IMR-90 (cell line): ENCODE measurements around the gene TYRP1. TPM values are rescaled to one million over a fixed set of nuclear protein-coding genes. Genes with fewer than 3 reads are reported as not detected.

Experiments used
- ATAC-seq: fragments of 200-7000 bp; cut with Tn5 transposase; 2 replicates; pipeline ENCODE4 v1.9.1; 2020; ENCODE audit warnings: low read depth, mild to moderate bottlenecking, moderate library complexity
- BruUV-seq: library from RNA; stranded (reverse); fragments of 400-500 nt; replicated peaks from 2 replicates; lab custom pipeline; 2021; lab: Mats Ljungman, UMichigan
- CTCF ChIA-PET: fragments of 300-600 bp; formaldehyde crosslinking; extraction: SDS; loops from one replicate; lab custom pipeline; 2021; ENCODE audit warnings: antibody characterized with exemption; lab: Yijun Ruan, JAX
- POLR2A ChIA-PET: fragments of 300-600 bp; sonication (Branson Sonifier 250); formaldehyde crosslinking; loops from one replicate; lab custom pipeline; 2022; ENCODE audit warnings: antibody characterized with exemption; ENCODE audit not compliant: unreplicated experiment; lab: Charles Lee
- DNase-seq: peaks from one replicate; pipeline ENCODE4 v3.0.0; 2013
- H2AFZ ChIP-seq: replicated peaks from 2 replicates; pipeline ENCODE3; 2013; ENCODE audit warnings: low read length, mild to moderate bottlenecking; ENCODE audit not compliant: poor library complexity
- H2AK5ac ChIP-seq: 2 replicates; pipeline ENCODE4 v1.6.1; 2013; ENCODE audit warnings: low read depth, low read length, inconsistent platforms
- H2AK9ac ChIP-seq: replicated peaks from 2 replicates; pipeline ENCODE3; 2013; ENCODE audit warnings: mild to moderate bottlenecking, low read depth, low read length, moderate library complexity; ENCODE audit not compliant: poor library complexity
- H2BK120ac ChIP-seq: 2 replicates; pipeline ENCODE4 v1.6.1; 2013; ENCODE audit warnings: low read depth, low read length, inconsistent platforms
- H2BK15ac ChIP-seq: 3 replicates; pipeline ENCODE4 v1.6.1; 2013; ENCODE audit warnings: low read depth, low read length, inconsistent platforms
- H2BK20ac ChIP-seq: 2 replicates; pipeline ENCODE4 v1.6.1; 2013; ENCODE audit warnings: low read depth, mild to moderate bottlenecking, inconsistent platforms, low read length, moderate library complexity
- H2BK5ac ChIP-seq: 2 replicates; pipeline ENCODE4 v1.6.1; 2013; ENCODE audit warnings: mild to moderate bottlenecking, low read depth, low read length, inconsistent platforms; ENCODE audit not compliant: poor library complexity, severe bottlenecking
- H3K14ac ChIP-seq: replicated peaks from 2 replicates; pipeline ENCODE4 v1.6.1; 2013; ENCODE audit warnings: low read depth, low read length, inconsistent platforms
- H3K18ac ChIP-seq: 2 replicates; pipeline ENCODE4 v1.6.1; 2013; ENCODE audit warnings: low read depth, low read length, control low read depth
- H3K23ac ChIP-seq: 2 replicates; pipeline ENCODE4 v1.6.1; 2013; ENCODE audit warnings: low read depth, low read length, inconsistent platforms
- H3K27ac ChIP-seq: 2 replicates; pipeline ENCODE4 v1.5.1; 2013; ENCODE audit warnings: mild to moderate bottlenecking, control low read depth, low read length; ENCODE audit not compliant: insufficient read depth
- H3K27me3 ChIP-seq: 2 replicates; pipeline ENCODE4 v1.6.1; 2013; ENCODE audit warnings: low read length; ENCODE audit not compliant: control insufficient read depth, insufficient read depth
- H3K36me3 ChIP-seq: 2 replicates; pipeline ENCODE4 v1.6.1; 2013; ENCODE audit warnings: low read length, mixed read lengths; ENCODE audit not compliant: control insufficient read depth, insufficient read depth
- H3K4ac ChIP-seq: 2 replicates; pipeline ENCODE4 v1.6.1; 2013; ENCODE audit warnings: low read depth, low read length, inconsistent platforms
- H3K4me1 ChIP-seq: 2 replicates; pipeline ENCODE4 v1.6.1; 2013; ENCODE audit warnings: low read length, mixed read lengths; ENCODE audit not compliant: control insufficient read depth, insufficient read depth
- H3K4me2 ChIP-seq: 2 replicates; pipeline ENCODE4 v1.6.1; 2013; ENCODE audit warnings: low read depth, mild to moderate bottlenecking, control low read depth, low read length, moderate library complexity
- H3K4me3 ChIP-seq: 2 replicates; pipeline ENCODE4 v1.5.1; 2013; ENCODE audit warnings: low read depth, mild to moderate bottlenecking, control low read depth, low read length, moderate library complexity; ENCODE audit not compliant: insufficient read depth
- H3K56ac ChIP-seq: 2 replicates; pipeline ENCODE4 v1.6.1; 2013; ENCODE audit warnings: low read length, inconsistent platforms; ENCODE audit not compliant: insufficient read depth; ENCODE audit errors: extremely low read depth
- H3K79me1 ChIP-seq, 2 experiments: 2 replicates each; pipeline ENCODE4 v1.6.1; 2013; ENCODE audit warnings: low read length in 2 of 2, inconsistent platforms in 1 of 2, low read depth in 1 of 2
- H3K9ac ChIP-seq: 2 replicates; pipeline ENCODE4 v1.6.1; 2013; ENCODE audit warnings: low read depth, low read length, control low read depth
- H3K9me1 ChIP-seq: 2 replicates; pipeline ENCODE4 v1.6.1; 2013; ENCODE audit warnings: low read length, inconsistent platforms; ENCODE audit not compliant: insufficient read depth
- H3K9me3 ChIP-seq: 2 replicates; pipeline ENCODE4 v1.6.1; 2013; ENCODE audit warnings: low read length; ENCODE audit not compliant: control insufficient read depth, insufficient read depth
- H4K20me1 ChIP-seq: 2 replicates; pipeline ENCODE4 v1.6.1; 2013; ENCODE audit warnings: low read length, inconsistent platforms; ENCODE audit not compliant: insufficient read depth
- H4K5ac ChIP-seq: 2 replicates; pipeline ENCODE4 v1.6.1; 2013; ENCODE audit warnings: mild to moderate bottlenecking, low read depth, low read length, control low read depth
- H4K8ac ChIP-seq, 2 experiments: 2 replicates each; pipeline ENCODE4 v1.6.1; 2013; ENCODE audit warnings: low read depth in 2 of 2, low read length in 2 of 2, control low read depth in 1 of 2, inconsistent platforms in 1 of 2
- H4K91ac ChIP-seq: 2 replicates; pipeline ENCODE4 v1.6.1; 2013; ENCODE audit warnings: low read depth, low read length, inconsistent platforms; ENCODE audit not compliant: insufficient read depth
- BHLHE40 ChIP-seq: fragments of 150-350 bp; IDR thresholded peaks from 2 replicates; pipeline ENCODE4 v1.6.1; 2016; ENCODE audit warnings: mild to moderate bottlenecking, low read depth, low read length
- CEBPB ChIP-seq: IDR thresholded peaks from 2 replicates; pipeline ENCODE4 v1.6.1; 2012; ENCODE audit warnings: low read depth, low read length, improper control_type of control experiment
- CHD1 ChIP-seq: IDR thresholded peaks from 2 replicates; pipeline ENCODE4 v1.6.1; 2012; ENCODE audit warnings: low read depth, low read length, improper control_type of control experiment
- CTCF ChIP-seq: conservative IDR thresholded peaks from 2 replicates; pipeline ENCODE4 v1.5.1; 2012; ENCODE audit warnings: mild to moderate bottlenecking, low read depth, low read length, improper control_type of control experiment
- FOS ChIP-seq: fragments of 150-350 bp; IDR thresholded peaks from 2 replicates; pipeline ENCODE4 v1.6.1; 2016; ENCODE audit warnings: low read depth, low read length
- MAFK ChIP-seq: IDR thresholded peaks from 2 replicates; pipeline ENCODE4 v1.6.1; 2012; ENCODE audit warnings: low read depth, low read length, improper control_type of control experiment
- MAZ ChIP-seq: IDR thresholded peaks from 2 replicates; pipeline ENCODE4 v1.6.1; 2012; ENCODE audit warnings: low read depth, mild to moderate bottlenecking, low read length, improper control_type of control experiment, moderate library complexity, borderline replicate concordance
- MXI1 ChIP-seq: IDR thresholded peaks from 2 replicates; pipeline ENCODE4 v1.6.1; 2012; ENCODE audit warnings: low read depth, mild to moderate bottlenecking, low read length, moderate library complexity, borderline replicate concordance
- NFE2L2 ChIP-seq: fragments of 150-350 bp; IDR thresholded peaks from 2 replicates; pipeline ENCODE4 v1.6.1; 2016; ENCODE audit warnings: low read depth, mild to moderate bottlenecking, low read length
- POLR2A ChIP-seq: IDR thresholded peaks from 2 replicates; pipeline ENCODE4 v1.6.1; 2012; ENCODE audit warnings: mild to moderate bottlenecking, low read depth, low read length
- RAD21 ChIP-seq: IDR thresholded peaks from 2 replicates; pipeline ENCODE4 v1.6.1; 2012; ENCODE audit warnings: low read length, improper control_type of control experiment
- RCOR1 ChIP-seq: IDR thresholded peaks from 2 replicates; pipeline ENCODE4 v1.6.1; 2012; ENCODE audit warnings: mild to moderate bottlenecking, low read length, improper control_type of control experiment; ENCODE audit not compliant: insufficient replicate concordance
- RFX5 ChIP-seq: IDR thresholded peaks from 2 replicates; pipeline ENCODE4 v1.8.0; 2012; ENCODE audit warnings: low read depth, mild to moderate bottlenecking, low read length, moderate library complexity
- SMC3 ChIP-seq: fragments of 150-350 bp; IDR thresholded peaks from 2 replicates; pipeline ENCODE4 v1.6.1; 2016; ENCODE audit warnings: low read depth, mild to moderate bottlenecking, antibody characterized with exemption, low read length, moderate library complexity
- USF2 ChIP-seq: fragments of 150-350 bp; IDR thresholded peaks from 2 replicates; pipeline ENCODE4 v1.6.1; 2017; ENCODE audit warnings: mild to moderate bottlenecking, antibody characterized with exemption, low read length, low read depth
- WGBS, 2 experiments: methylation state at CpG; one replicate each; pipeline versions ENCODE4 v1.1.5 to v1.1.7; 2013; ENCODE audit warnings: missing lambda C conversion rate in 2 of 2; ENCODE audit not compliant: insufficient read length in 1 of 2; ENCODE audit errors: extremely low coverage in 2 of 2; 5-methylcytosine and 5-hydroxymethylcytosine counted together
- dilution Hi-C: fragments of 300-500 bp; cut with HindIII; formaldehyde crosslinking; loops from one replicate; pipeline ENCODE4 v1.14.3; 2018; ENCODE audit warnings: low sequenced_read_pairs; ENCODE audit not compliant: unreplicated experiment
- in situ Hi-C: fragments of 300-500 bp; cut with MboI; formaldehyde crosslinking; loops from 3 replicates; pipeline ENCODE4 v1.14.3; 2019; ENCODE audit warnings: low sequenced_read_pairs, inconsistent platforms, mixed read lengths
- intact Hi-C: fragments of 100-400 bp; cut with micrococcal nuclease; formaldehyde crosslinking; loops from 2 replicates; pipeline ENCODE4 v1.10.0; 2022
- polyA plus RNA-seq, 3 experiments: library from polyadenylated mRNA; depleted of rRNA; stranded (reverse); fragments of >200 nt; gene quantifications; 2 replicates each; pipeline ENCODE4 v1.2.3, GENCODE V29; 2012; ENCODE audit warnings: low replicate concordance in 1 of 3
- total RNA-seq: library from RNA; depleted of rRNA; stranded (reverse); fragments of >200 nt; gene quantifications from 2 replicates; pipeline ENCODE4 v1.2.3, GENCODE V29; 2012
- TF ChIP-seq, protein P1 (sequence below): fragments of 150-350 bp; IDR thresholded peaks from 2 replicates; pipeline ENCODE4 v1.6.1; 2016; ENCODE audit warnings: low read depth, mild to moderate bottlenecking, low read length, moderate library complexity, borderline replicate concordance

TYRP1 gene
- total and polyA plus RNA-seq, 2 of the 4 experiments (the other 2 are of a cell fraction) = 0.60 to 0.90 TPM

- POLR2A ChIA-PET = no interaction called here
- TF ChIP-seq RCOR1 (no peak), NFE2L2 (no peak), POLR2A (no peak), CTCF (no peak), RAD21 (no peak), FOS (no peak), SMC3 (no peak), BHLHE40 (no peak), MXI1 (no peak), MAZ (no peak), RFX5 (no peak), MAFK (no peak), USF2 (no peak), CHD1 (no peak), CEBPB (no peak)
- TF ChIP-seq, protein P1, sequence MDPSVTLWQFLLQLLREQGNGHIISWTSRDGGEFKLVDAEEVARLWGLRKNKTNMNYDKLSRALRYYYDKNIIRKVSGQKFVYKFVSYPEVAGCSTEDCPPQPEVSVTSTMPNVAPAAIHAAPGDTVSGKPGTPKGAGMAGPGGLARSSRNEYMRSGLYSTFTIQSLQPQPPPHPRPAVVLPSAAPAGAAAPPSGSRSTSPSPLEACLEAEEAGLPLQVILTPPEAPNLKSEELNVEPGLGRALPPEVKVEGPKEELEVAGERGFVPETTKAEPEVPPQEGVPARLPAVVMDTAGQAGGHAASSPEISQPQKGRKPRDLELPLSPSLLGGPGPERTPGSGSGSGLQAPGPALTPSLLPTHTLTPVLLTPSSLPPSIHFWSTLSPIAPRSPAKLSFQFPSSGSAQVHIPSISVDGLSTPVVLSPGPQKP = no peak
- Histone ChIP-seq H4K91ac (no peak overlapping the region), H3K9ac (no peak overlapping the region), H2BK15ac (no peak overlapping the region), H3K9me1 (no peaks in the 10 kb centered on the region), H3K27ac (no peak overlapping the region), H2AFZ (no peak overlapping the region), H2BK120ac (no peak overlapping the region), H3K4ac (no peak overlapping the region), H3K56ac (no peak overlapping the region), H3K23ac (no peak overlapping the region), H3K4me3 (no peak overlapping the region), H3K27me3 (no peaks in the 10 kb centered on the region), H2BK5ac (no peak overlapping the region), H4K8ac (no peak overlapping the region), H3K14ac (no peak overlapping the region), H3K4me2 (no peak overlapping the region), H3K36me3 (no peaks in the 10 kb centered on the region), H3K4me1 (no peaks in the 10 kb centered on the region), H4K5ac (no peak overlapping the region), H3K18ac (no peak overlapping the region), H3K9me3 (no peaks in the 10 kb centered on the region), H3K79me1 (no peaks in the 10 kb centered on the region), H2AK5ac (no peak overlapping the region), H2AK9ac (no peak overlapping the region), H2BK20ac (no peak overlapping the region), H4K20me1 (no peaks in the 10 kb centered on the region)
- BruUV-seq = no TSS peak
- in situ Hi-C loops = no loop called here
- ATAC-seq (no peak), DNase-seq (no peak)
- WGBS, 2 experiments = no CpG with 5 or more reads among the region's 3 CpGs
- intact Hi-C loops = loop anchor here (10.0 kb wide), 1 partner anchor 640 kb away; no protein-coding TSS in a partner anchor
- dilution Hi-C loops = no loop called here
- CTCF ChIA-PET = no interaction called here
Observed at GRCh38 chr9:12715268-12715667, 22.1 kb downstream of the TYRP1 start.
